ENCODE measurements around the gene GLT8D1. TPM values are rescaled to one million over a fixed set of nuclear protein-coding genes. Genes with fewer than 3 reads are reported as not detected.

GLT8D1 gene
- total and polyA plus RNA-seq, 4 donors: 33.3 to 77.9 (median 56.7) TPM

- 84% methylated on average over 14 of the region's 14 CpGs for WGBS
- H3K4me1 ChIP-seq (ENCODE audit: control insufficient read depth in 4 of 4, insufficient read depth in 4 of 4, low read length in 3 of 4): no peaks in the 10 kb centered on the region
- TF ChIP-seq NR2F2 (IDR thresholded peaks at IDR 0.05) (no peak), FOXA1 (IDR thresholded peaks at IDR 0.05) (no peak), HNF4A (conservative IDR thresholded peaks at IDR 0.05) (no peak), FOXA2 (IDR thresholded peaks at IDR 0.05) (no peak), GABPA (IDR thresholded peaks at IDR 0.05 in 1 of 2, conservative IDR thresholded peaks at IDR 0.05 in 1 of 2) (no peak), RXRA (IDR thresholded peaks at IDR 0.05) (no peak), YY1 (IDR thresholded peaks at IDR 0.05) (no peak), JUND (IDR thresholded peaks at IDR 0.05) (no peak), HNF4G (IDR thresholded peaks at IDR 0.05) (no peak), ZBTB33 (IDR thresholded peaks at IDR 0.05) (no peak), REST (IDR thresholded peaks at IDR 0.05) (no peak), SP1 (IDR thresholded peaks at IDR 0.05) (no peak), TAF1 (conservative IDR thresholded peaks at IDR 0.05) (no peak), MAX (IDR thresholded peaks at IDR 0.05) (no peak), RAD21 (IDR thresholded peaks at IDR 0.05) (no peak), EGR1 (IDR thresholded peaks at IDR 0.05; ENCODE audit: low read depth in 2 of 2) (no peak), CTCF (IDR thresholded peaks at IDR 0.05; ENCODE audit: low read depth, low read length, missing input control) (no peak), ATF3 (IDR thresholded peaks at IDR 0.05) (no peak)
- no peak for DNase-seq (ENCODE audit: low spot score)
- no peak overlapping the region for H3K9ac ChIP-seq (ENCODE audit: low read depth in 1 of 2, low read length in 2 of 2)
- no peaks in the 10 kb centered on the region for H3K27me3 ChIP-seq (ENCODE audit: control insufficient read depth in 4 of 4, insufficient read depth in 4 of 4, low read length in 3 of 4)
- no peak overlapping the region for H3K4me3 ChIP-seq (ENCODE audit: low read depth in 1 of 3, low read length in 3 of 3)
- no peak overlapping the region for H3K27ac ChIP-seq (ENCODE audit: low read depth in 1 of 2, low read length in 2 of 2)
- H3K36me3 ChIP-seq (ENCODE audit: control insufficient read depth in 4 of 4, insufficient read depth in 3 of 4, low read depth in 1 of 4, low read length in 3 of 4): peaks cover 13 to 36% (median 32%) of the 10 kb centered on the region in 4 donors
- H3K9me3 ChIP-seq (ENCODE audit: control insufficient read depth in 4 of 4, low read length in 3 of 4): peaks cover 0 to 5% (median 3%) of the 10 kb centered on the region in 4 donors
Measured at GRCh38 chr3:52731590-52731989, 26.0 kb upstream of the GLT8D1 start.

All from liver (tissue), 9 donors.